K562 (cell line): ENCODE data around the gene CTNNA3. TPM values are rescaled to one million over a fixed set of nuclear protein-coding genes. Genes with fewer than 3 reads are reported as not detected.

ENCODE experiments used
- ATAC-seq: fragments of 200-7000 bp; cut with Tn5 transposase; 3 replicates; pipeline ENCODE4 v1.9.1; 2020; ENCODE audit warnings: moderate library complexity
- BruUV-seq: library from RNA; stranded (reverse); fragments of 400-500 nt; replicated peaks from 2 replicates; lab custom pipeline; 2021; lab: Mats Ljungman, UMichigan
- CTCF ChIA-PET: fragments of 300-600 bp; formaldehyde crosslinking; extraction: SDS; loops from one replicate; lab custom pipeline; 2021; ENCODE audit warnings: low intra/inter-chr PET ratio; lab: Yijun Ruan, JAX
- POLR2A ChIA-PET: fragments of 300-600, 350-650 bp; sonication (Branson Sonifier 250); formaldehyde crosslinking; extraction: SDS; loops from one replicate; lab custom pipeline; 2021; ENCODE audit warnings: antibody characterized with exemption, inconsistent platforms; lab: Yijun Ruan, JAX
- DNase-seq, 4 experiments: peaks; one replicate each; pipeline versions ENCODE4 v3.0.0 to v3.0.0-alpha.2; 2011 to 2018; ENCODE audit warnings: low spot score in 3 of 4, mixed read lengths in 3 of 4; ENCODE audit errors: extremely low read depth in 1 of 4
- FAIRE-seq: peaks from 2 replicates; lab custom pipeline; 2011; peaks lifted over from hg19 to GRCh38; lab: Jason Lieb, UNC
- H2AFZ ChIP-seq: 2 replicates; pipeline ENCODE4 v1.6.0; 2011; ENCODE audit warnings: low read depth, low read length, control low read depth, inconsistent platforms
- H3K27ac ChIP-seq: fragments of 200-600 bp; 3 replicates; pipeline ENCODE4 v1.8.0; 2011; ENCODE audit warnings: low read depth, mild to moderate bottlenecking, control low read depth, inconsistent platforms, low read length, moderate library complexity, mixed read lengths; ENCODE audit errors: extremely low read depth
- H3K27me3 ChIP-seq, 2 experiments: fragments of 300-600 bp in 1 of 2; 2 replicates in 1 of 2; 3 replicates in 1 of 2; pipeline versions ENCODE4 v1.6.0 to v1.8.0; 2011; ENCODE audit warnings: inconsistent platforms in 2 of 2, low read length in 2 of 2, mild to moderate bottlenecking in 1 of 2, mixed read lengths in 1 of 2, moderate library complexity in 1 of 2; ENCODE audit not compliant: control insufficient read depth in 2 of 2, insufficient read depth in 2 of 2
- H3K36me3 ChIP-seq: fragments of 300-600 bp; 3 replicates; pipeline ENCODE4 v1.8.0; 2011; ENCODE audit warnings: mild to moderate bottlenecking, low read length, inconsistent platforms; ENCODE audit not compliant: control insufficient read depth, insufficient read depth
- H3K4me1 ChIP-seq, 2 experiments: fragments of 200-600 bp in 1 of 2; replicated peaks in 1 of 2; 2 replicates in 1 of 2; 3 replicates in 1 of 2; pipeline versions ENCODE4 v1.5.1 to v1.8.0; 2011; ENCODE audit warnings: inconsistent platforms in 2 of 2, low read length in 2 of 2, mild to moderate bottlenecking in 1 of 2, mixed read lengths in 1 of 2, moderate library complexity in 1 of 2; ENCODE audit not compliant: control insufficient read depth in 2 of 2, insufficient read depth in 2 of 2
- H3K4me2 ChIP-seq: 2 replicates; pipeline ENCODE4 v1.6.1; 2011; ENCODE audit warnings: low read length, control low read depth, inconsistent platforms, mixed read lengths; ENCODE audit not compliant: insufficient read depth
- H3K4me3 ChIP-seq: fragments of 200-600 bp; sonication (generic), shearing (Covaris generic); 2 replicates; pipeline ENCODE4 v1.5.1; 2016; ENCODE audit warnings: control low read depth, inconsistent platforms
- H3K79me2 ChIP-seq: fragments of 200-600 bp; 3 replicates; pipeline ENCODE4 v1.8.0; 2011; ENCODE audit warnings: low read length, inconsistent platforms; ENCODE audit not compliant: control insufficient read depth, insufficient read depth
- H3K9ac ChIP-seq, 2 experiments: 2 replicates each; pipeline versions ENCODE4 v1.6.0 to v1.6.1; 2011; ENCODE audit warnings: low read depth in 2 of 2, low read length in 2 of 2, control low read depth in 1 of 2, inconsistent platforms in 1 of 2, mild to moderate bottlenecking in 1 of 2, mixed read lengths in 1 of 2; ENCODE audit not compliant: insufficient read depth in 1 of 2
- H3K9me1 ChIP-seq: one replicate; pipeline ENCODE4 v1.6.0; 2011; ENCODE audit warnings: inconsistent platforms, mild to moderate bottlenecking, low read length, moderate library complexity; ENCODE audit not compliant: control insufficient read depth, insufficient read depth
- H3K9me3 ChIP-seq: replicated peaks from 2 replicates; pipeline ENCODE4 v1.5.1; 2011; ENCODE audit warnings: low read depth, low read length, inconsistent platforms; ENCODE audit not compliant: control insufficient read depth, insufficient read depth
- H4K20me1 ChIP-seq: replicated peaks from 2 replicates; pipeline ENCODE4 v1.6.1; 2011; ENCODE audit warnings: low read length, inconsistent platforms, mixed read lengths; ENCODE audit not compliant: control insufficient read depth, insufficient read depth
- CHD7 ChIP-seq: fragments of 200-600 bp; sonication (generic); IDR thresholded peaks from one replicate; pipeline ENCODE4 v1.6.1; 2012; ENCODE audit warnings: mild to moderate bottlenecking, low read depth, low read length, inconsistent platforms
- DACH1 ChIP-seq: fragments of 450-650 bp; IDR thresholded peaks from 2 replicates; pipeline ENCODE4 v1.6.1; 2018; ENCODE audit not compliant: partially characterized antibody
- ETS1 ChIP-seq: conservative IDR thresholded peaks from 2 replicates; pipeline ENCODE4 v1.6.1; 2011; ENCODE audit warnings: low read depth, mild to moderate bottlenecking, low read length; ENCODE audit not compliant: control insufficient read depth
- ETV5 ChIP-seq: sonication (generic); formaldehyde crosslinking; IDR thresholded peaks from 2 replicates; pipeline ENCODE4 v1.4.0; 2020; ENCODE audit warnings: low read depth, mild to moderate bottlenecking, missing genetic modification reagents
- HDGF ChIP-seq: fragments of 450-650 bp; IDR thresholded peaks from 2 replicates; pipeline ENCODE4 v1.6.1; 2016
- IRF2 ChIP-seq: sonication (generic); formaldehyde crosslinking; IDR thresholded peaks from 2 replicates; pipeline ENCODE4 v1.8.1; 2022; ENCODE audit warnings: mild to moderate bottlenecking, missing genetic modification reagents
- MAFK ChIP-seq: IDR thresholded peaks from 2 replicates; pipeline ENCODE4 v1.6.1; 2011; ENCODE audit warnings: low read length, improper control_type of control experiment
- MXI1 ChIP-seq: IDR thresholded peaks from 2 replicates; pipeline ENCODE4 v1.6.1; 2011; ENCODE audit warnings: low read depth, mild to moderate bottlenecking, improper control_type of control experiment, low read length
- NFIC ChIP-seq: fragments of 450-650 bp; IDR thresholded peaks from 2 replicates; pipeline ENCODE4 v1.6.1; 2017; ENCODE audit warnings: mild to moderate bottlenecking, inconsistent platforms
- SNIP1 ChIP-seq: fragments of 450-650 bp; IDR thresholded peaks from 2 replicates; pipeline ENCODE4 v1.7.1; 2017; ENCODE audit warnings: low read depth, mild to moderate bottlenecking
- TAF1 ChIP-seq: IDR thresholded peaks from 2 replicates; pipeline ENCODE4 v1.6.1; 2011; ENCODE audit warnings: mild to moderate bottlenecking, low read length, moderate library complexity; ENCODE audit not compliant: insufficient read depth, control insufficient read depth, severe bottlenecking; ENCODE audit errors: extremely low read depth
- ZNF24 ChIP-seq: fragments of 450-650 bp; IDR thresholded peaks from 2 replicates; pipeline ENCODE4 v1.6.1; 2016
- ZNF311 ChIP-seq: fragments of 250-450 bp; sonication (Bioruptor Pico); IDR thresholded peaks from 2 replicates; pipeline ENCODE4 v1.4.0; 2020; ENCODE audit warnings: mild to moderate bottlenecking, moderate library complexity
- WGBS: fragments of 100-300 bp; shearing (Covaris generic); methylation state at CpG from one replicate; pipeline ENCODE4 v1.1.6; 2016; ENCODE audit warnings: low coverage, mixed read lengths; ENCODE audit not compliant: insufficient coverage; ENCODE audit errors: missing lambda C conversion rate; 5-methylcytosine and 5-hydroxymethylcytosine counted together
- in situ Hi-C: fragments of 300-500 bp; cut with MboI; formaldehyde crosslinking; loops from 4 replicates; pipeline ENCODE4 v1.15.0; 2018; ENCODE audit warnings: inconsistent platforms, mixed read lengths
- intact Hi-C: fragments of 100-400 bp; cut with micrococcal nuclease; formaldehyde crosslinking; loops from 2 replicates; pipeline ENCODE4 v1.14.2; 2022
- polyA plus RNA-seq, 8 experiments: library from polyadenylated mRNA; depleted of rRNA in 4 of 8; stranded (reverse) in 5 of 8; unstranded in 3 of 8; fragments of >200 nt; fragmentation: Nextera tagmentation in 2 of 8; fragmentation: Illumina TruSeq in 1 of 8; extraction: Ambion mirVana in 2 of 8; extraction: Trizol in 1 of 8; gene quantifications; 2 replicates each; pipeline versions ENCODE4 v1.2.1 to v1.2.3, GENCODE V29; 2011 to 2014; ENCODE audit warnings: inconsistent platforms in 1 of 8, missing spikeins in 1 of 8
- total RNA-seq, 7 experiments: library from RNA; depleted of rRNA in 6 of 7; stranded (reverse); fragments of >200 nt in 6 of 7; fragmentation: Illumina TruSeq in 2 of 7; extraction: Trizol in 2 of 7; gene quantifications; 2 replicates each; pipeline versions ENCODE4 v1.2.1 to v1.2.3, GENCODE V29; 2011 to 2021; ENCODE audit warnings: low replicate concordance in 1 of 7

Gene CTNNA3
- total and polyA plus RNA-seq, 9 of the 15 experiments (the other 6 are each of a cell fraction or from before 2014, with no cell fraction given): 0.04 TPM; not detected in 8

- no peaks in the 10 kb centered on the region for H3K27me3 ChIP-seq
- no peaks in the 10 kb centered on the region for H3K79me2 ChIP-seq
- no peaks in the 10 kb centered on the region for H3K4me1 ChIP-seq
- H4K20me1 ChIP-seq: no peaks in the 10 kb centered on the region
- no TSS peak for BruUV-seq
- no peak for ATAC-seq
- H3K9ac ChIP-seq: no peak overlapping the region
- no peak overlapping the region for H2AFZ ChIP-seq
- in situ Hi-C loops: no loop called here
- H3K27ac ChIP-seq: no peak overlapping the region
- no peak overlapping the region for H3K4me3 ChIP-seq
- no peak overlapping the region for H3K4me2 ChIP-seq
- DNase-seq: no peak
- 0% methylated on average over 1 of the region's 1 CpG for WGBS
- intact Hi-C loops: no loop called here
- CTCF ChIA-PET: no interaction called here
- POLR2A ChIA-PET: no interaction called here
- H3K9me1 ChIP-seq: no peaks in the 10 kb centered on the region
- H3K36me3 ChIP-seq: no peaks in the 10 kb centered on the region
- no peaks in the 10 kb centered on the region for H3K9me3 ChIP-seq
- FAIRE-seq: no peak
- TF ChIP-seq DACH1: no peak
- TF ChIP-seq HDGF: no peak
- no peak for TF ChIP-seq MAFK
- TF ChIP-seq IRF2 (CRISPR knock-in tag): no peak
- no peak for TF ChIP-seq ZNF24
- no peak for TF ChIP-seq MXI1
- TF ChIP-seq TAF1: no peak
- no peak for TF ChIP-seq ETS1
- TF ChIP-seq NFIC: no peak
- no peak for TF ChIP-seq CHD7
- no peak for TF ChIP-seq SNIP1
- no peak for TF ChIP-seq ETV5 (CRISPR knock-in tag)
- no peak for TF ChIP-seq ZNF311
Observed at GRCh38 chr10:66822801-66823200, 873.2 kb downstream of the CTNNA3 start.
